GM18517 (cell line): Measurements from ENCODE around the gene CLIC5.

Experiments used
- ATAC-seq: cut with Tn5 transposase; IDR thresholded peaks from one replicate; pipeline ENCODE4 v1.9.1; 2021; ENCODE audit warnings: mild to moderate bottlenecking, moderate library complexity; ENCODE audit not compliant: unreplicated experiment

Gene CLIC5

DNA sequence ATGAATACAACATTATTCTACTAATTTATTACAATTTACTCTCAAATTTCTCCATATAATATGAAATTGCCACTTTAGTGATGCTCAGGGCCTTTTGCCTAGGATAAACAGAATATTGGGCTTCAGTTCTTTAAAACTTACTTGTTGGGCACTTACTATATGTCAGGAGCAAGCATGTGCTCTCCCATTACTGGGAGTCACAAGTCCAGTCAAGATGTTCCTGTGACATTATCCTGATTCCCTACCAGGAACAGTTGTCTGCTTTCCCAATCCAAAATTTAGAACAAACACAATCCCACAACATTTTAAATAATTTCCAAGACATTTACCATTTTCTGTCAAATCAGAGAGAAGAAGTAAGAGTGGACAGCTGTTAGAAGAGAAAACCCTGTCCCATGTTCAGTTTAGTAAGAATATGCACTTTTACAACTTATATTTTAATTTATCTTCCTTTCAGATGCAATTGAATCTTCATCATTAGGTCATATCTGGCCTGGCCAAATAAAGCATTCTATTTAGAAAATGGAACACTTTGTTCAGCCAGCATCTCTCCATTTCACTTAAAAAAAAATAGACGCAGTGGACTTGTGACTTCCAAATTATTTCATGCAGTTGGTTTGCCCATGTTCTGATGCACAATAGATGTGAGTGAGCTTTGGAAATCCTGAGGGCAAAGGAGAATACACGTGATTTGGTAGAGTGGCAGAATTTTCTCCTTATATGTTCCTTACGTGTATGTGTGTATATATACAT is 159.8 kb downstream of the CLIC5 start:
- ATAC-seq: no peak

DNA sequence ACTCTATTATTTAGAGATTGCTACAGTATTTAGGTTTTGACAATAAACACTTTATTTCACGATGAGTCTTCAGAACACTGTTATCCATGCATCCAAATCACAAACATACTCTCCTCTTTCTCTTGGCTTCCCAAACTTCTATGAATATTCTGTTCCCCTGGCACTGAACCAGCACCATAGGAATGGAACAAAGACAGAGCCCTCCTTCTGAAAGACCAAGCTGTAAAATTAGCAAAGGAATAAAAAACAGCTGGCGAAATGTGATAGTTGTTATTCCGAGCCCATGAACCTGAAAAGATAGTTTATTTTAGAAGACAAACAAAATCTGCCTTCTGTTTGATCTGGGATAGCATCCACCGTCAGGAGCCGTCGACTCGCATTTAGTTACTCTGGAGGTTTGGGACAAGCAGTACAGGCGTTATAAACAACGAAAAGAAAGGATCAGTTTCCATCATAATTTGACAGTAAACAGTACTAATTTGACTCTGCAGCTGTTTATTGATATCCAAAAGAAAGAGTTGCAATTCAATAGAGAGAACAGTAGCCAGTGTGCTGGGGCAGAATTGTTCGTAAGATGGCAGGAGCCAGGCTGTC is 161.4 kb downstream of the CLIC5 start:
- no peak for ATAC-seq

DNA sequence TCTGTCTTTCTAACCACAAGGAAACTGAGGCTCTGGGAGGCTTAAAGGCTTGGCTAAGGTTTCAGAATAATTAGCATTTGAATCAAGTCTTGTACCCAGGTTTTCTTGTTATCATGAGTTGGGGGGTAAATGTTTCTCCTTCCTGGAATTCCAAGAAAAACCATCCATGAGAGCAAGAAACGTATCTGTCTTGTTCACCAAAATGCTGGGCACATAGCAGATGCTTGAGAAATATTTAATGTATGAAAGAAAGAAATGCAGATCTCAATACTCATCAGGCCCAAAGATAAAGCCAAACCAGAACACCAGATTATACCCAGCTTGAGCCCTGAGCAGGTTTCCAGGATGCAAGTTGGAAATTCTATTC is 164.6 kb downstream of the CLIC5 start:
- ATAC-seq: no peak

DNA sequence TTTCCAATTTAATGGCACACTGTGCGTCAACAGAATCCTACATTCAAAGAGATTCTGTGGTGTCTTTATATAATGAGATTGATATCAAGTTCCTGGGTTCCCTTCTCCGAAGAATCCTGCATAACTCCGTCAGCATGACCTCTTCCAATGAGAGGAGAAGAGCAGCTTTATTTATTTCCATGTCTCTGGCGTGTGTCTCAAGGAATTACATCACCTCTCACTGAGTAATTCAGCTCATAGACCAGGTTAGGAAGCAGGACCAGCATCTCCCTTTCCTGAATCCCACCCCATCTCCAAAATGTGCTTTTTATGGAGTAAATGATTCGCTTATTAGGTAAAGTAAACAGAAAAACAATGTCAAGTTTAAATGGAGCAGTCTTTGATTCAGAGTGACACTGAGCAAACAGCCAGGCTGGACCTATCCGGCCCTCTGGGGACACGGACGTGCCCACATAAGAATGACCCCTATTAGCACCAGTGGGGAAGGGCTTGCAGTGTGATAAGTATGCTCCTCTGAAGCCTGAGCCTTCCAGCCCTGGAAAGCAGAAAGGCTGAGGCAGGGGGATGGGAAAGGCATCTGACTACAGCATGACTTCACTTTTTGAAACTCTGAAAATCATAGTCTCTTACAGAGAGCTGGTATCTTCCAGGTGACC is 165.2 kb downstream of the CLIC5 start:
- ATAC-seq: no peak

DNA sequence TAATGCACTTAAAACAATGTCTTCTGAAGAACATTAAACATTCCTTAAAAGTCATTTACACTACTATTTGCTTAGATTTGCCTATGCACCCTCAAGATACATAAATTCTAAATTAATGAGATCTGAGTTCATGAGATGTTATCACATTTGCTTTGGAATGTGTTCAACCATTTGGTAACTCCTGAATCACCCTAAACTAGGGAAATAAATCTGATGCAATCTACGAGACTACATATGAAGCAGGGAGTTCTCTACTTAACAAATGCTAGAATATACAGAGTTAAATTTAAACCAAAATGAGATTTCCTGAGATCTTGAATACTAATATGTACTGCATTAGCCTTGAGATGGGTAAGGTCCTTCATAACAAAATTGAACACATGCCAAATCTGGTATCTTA is 170.1 kb downstream of the CLIC5 start:
- ATAC-seq: no peak

DNA sequence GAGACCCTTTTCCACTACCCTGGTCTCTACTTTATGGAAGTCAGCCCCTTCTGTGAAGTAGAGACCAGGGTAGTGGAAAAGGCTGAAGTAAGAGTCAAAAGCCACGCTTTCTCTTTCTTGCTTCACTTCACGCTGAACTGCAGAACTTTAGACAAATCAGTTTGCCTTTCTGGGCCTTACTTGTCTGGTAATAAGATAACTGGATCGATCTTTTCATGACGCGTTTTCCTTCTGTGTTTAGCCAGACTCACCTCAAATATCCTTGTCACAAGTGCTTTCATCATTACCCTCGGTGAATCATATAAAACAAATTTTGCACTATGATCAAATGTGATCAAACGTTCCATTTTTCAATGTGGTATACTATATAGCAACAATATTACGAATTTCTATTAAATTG is 170.7 kb downstream of the CLIC5 start:
- ATAC-seq: no peak

DNA sequence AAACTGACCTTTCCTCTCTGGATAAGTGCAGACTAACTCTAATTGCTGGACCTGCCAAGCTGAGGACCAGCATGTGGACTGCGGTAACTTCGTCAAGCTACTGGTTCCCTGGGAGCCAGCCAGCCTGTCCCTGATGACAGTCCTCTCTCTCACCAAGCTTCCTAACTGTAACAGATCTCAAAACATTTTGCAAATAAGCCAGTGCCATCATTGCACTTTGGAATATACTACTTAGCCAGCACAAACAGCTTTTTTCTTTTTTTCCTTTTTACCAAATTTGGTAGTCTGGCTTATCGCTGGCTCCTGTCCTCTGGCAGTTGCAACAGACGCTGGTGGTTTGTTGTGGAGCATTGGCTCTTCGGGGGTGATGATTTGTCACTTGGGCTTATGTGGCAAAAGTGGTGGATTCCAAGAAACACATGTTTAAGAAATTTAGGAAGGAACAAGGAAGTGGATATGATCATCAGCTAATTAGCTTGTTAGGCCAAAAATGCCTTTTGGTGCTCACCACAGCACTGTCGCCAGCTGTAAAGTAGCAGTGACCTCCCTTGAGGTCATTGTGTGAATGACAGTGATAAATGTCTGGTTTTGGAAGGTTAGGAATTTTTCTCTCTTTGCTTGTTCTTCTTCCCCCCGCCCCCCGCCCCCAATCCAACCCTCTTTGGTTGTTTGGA is 171.7 kb downstream of the CLIC5 start:
- no peak for ATAC-seq

DNA sequence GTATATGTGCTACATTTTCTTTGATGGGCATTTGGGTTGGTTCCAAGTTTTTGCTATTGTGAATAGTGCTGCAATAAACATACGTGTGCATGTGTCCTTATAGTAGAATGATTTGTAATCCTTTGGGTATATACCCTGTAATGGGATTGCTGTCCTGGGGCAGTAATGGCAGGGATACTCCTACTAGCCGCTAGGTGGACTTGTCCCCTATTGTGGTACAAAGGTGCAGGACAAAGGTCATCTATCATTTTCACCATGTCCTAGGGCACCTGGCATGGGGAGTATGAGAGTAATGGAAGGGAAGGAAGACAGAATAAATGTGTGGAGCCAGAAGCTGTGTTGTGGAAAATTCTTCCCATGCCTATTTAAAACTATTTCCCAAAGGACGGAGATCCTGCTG is 174.6 kb downstream of the CLIC5 start:
- ATAC-seq: no peak

DNA sequence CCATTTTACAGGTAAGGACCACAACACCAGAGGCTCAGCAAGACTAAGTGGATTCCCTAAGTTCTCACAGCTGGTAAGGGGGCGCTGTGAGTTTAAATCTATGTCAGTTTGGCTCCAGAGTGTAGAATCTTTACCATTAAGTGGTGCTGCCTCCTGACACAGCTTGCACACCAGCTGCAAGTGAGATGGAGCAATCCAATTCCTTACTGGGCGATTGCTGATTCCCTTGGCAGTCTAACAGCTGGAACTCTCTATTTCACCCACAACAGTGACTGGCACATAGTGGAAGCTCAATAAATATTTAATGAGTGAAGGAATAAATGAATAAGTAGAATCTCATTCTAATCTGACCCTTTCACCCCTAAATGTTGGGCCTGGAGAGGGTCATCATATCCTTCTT is 176.7 kb downstream of the CLIC5 start:
- ATAC-seq: no peak

DNA sequence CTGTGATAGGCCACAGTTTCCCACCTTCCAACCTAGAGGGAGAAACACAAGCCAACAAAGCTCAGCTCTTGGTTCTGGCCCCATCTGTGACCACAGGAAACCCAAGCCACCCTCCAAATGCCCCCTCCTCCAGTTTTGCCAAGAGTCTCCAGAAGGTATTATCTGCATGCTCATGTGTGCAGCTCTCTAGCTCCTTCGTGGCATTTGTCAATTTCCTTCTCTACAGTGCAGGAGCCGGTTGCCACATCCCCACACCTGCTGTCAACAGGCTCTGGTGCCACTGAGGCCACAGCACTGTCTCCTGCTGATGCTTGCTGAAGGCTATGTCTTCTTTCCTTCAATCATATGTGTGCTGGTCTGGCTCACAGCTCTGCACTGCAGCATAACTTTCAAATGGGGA is 177.2 kb downstream of the CLIC5 start:
- no peak for ATAC-seq

DNA sequence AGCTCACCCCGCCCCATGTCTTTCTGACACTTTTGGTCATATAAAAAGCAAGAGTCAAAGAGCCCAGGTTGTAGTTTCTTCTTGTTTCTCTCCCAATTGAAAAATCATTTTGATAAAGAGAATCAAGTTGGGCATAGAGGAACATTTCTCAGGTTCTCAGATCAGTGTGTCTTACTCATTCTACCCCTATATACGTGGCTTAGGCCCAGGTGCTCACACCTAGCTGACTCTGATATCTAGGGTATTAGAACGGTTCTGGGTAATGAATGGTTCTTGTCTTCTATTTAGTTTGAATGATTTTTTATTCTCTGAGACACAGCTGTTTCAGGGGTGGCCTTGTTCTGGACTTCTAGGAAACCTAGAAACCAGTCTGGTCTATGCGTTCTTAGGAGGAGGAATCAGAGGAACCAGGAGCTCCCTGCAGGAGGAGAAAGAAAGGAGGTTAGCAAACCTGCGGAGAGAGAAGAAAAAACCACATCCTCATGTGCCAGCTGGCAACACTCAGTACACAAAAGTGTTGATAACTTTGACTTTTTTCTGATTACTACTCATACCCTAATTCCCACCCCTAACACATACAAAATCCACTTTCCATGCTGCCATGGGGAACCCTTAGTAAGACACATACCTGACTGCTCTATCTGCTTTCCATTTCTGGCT is 178.0 kb downstream of the CLIC5 start:
- no peak for ATAC-seq

DNA sequence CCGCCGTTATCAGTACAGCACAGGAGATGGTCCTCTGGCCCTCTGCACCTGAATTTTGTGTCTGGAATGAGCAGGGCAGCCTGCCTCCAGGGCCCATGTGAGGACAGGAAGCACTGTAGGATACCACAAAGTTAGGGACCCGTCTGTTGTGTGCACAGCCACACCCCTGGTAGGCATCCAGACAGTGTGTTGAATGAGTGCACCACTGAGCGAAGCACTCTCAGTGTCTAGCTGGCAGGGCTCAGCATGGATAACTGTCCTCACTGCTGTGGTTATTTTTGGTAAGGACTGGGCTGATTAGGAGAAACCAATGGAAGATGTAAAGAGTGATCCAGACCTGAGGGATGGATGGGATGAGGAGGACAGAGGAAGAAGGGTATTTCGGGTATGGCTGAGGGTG is 178.7 kb downstream of the CLIC5 start:
- ATAC-seq: no peak

DNA sequence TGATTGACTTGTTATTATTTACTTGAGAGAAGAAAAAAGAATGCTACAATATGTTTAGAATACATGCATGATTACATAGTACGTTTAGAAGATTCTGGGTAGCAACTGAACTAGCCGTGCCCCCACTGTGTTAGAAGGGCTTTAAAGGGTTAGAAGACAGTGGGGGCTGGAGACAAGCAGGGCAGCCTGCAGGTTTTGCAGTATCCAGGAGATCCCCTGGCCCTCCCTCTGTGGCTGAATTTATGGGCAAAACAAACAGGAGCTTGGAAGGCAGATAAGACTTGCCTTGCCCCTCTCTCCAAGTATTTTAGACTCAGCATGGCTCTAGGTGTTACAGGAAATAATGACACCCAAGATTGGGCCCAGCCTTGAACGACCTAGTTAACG is 179.2 kb downstream of the CLIC5 start:
- ATAC-seq: no peak

DNA sequence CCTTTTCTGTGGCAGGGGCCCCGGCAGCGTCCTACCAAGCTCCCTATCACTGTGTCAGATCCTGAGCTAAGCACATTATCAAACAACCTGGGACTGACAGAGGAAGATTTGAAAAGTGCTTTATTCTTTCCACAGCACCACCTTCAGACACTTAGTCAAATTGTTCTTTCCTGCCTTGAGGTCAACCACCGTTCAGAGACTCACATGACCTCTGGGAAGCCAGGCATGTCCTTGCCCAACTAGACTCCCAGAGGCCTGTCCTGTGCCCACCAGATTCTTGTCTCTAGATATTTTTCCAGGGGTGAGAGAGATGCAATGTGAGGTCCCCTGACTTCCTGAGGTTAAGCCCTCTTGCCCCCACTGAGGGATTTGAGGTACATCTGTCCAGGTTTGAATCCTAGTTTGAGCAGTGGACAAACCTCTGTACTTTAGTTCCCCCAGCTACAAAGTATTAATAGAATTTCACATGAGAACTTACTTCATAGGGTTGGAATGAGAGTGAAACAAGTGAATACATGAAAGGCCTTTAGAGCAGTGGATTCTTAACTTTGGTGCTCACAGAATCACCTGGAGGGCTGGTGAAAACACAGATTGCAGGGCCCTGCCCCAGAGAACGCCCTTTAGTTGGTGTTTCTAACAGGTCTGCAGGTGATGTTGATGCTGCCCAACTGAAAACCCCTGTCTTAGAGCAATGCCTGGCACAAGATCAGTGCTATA is 179.8 kb downstream of the CLIC5 start:
- ATAC-seq: no peak

DNA sequence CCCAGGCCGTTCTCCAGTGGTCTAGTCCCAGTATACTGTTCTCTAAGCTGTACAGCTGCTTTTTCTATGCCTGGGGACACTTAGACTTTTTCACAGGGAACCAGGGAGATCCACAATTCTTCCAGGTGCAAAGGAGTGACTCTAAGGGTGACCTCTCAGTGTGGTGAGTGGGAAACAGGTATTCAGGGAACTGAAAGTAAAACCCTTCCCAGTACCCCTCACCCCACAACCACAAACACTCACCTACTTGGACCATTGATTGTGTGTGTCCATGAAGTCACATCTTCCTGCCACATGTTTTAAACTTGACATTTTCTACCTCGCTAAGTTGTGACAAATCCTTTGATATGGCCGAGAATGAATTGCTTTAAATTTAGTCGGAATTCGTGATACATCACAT is 183.6 kb downstream of the CLIC5 start:
- ATAC-seq: no peak
